ENCODE results near the gene DAZAP1. TPM values are rescaled to one million over a fixed set of nuclear protein-coding genes. Genes with fewer than 3 reads are reported as not detected.
"Not testable (repeated sequence)": the region's sequence is repeated elsewhere in the genome, so short reads cannot be mapped to it uniquely, and the experiment has no call there.

The DAZAP1 gene
- total and polyA plus RNA-seq, 2 of the 4 experiments (the other 2 are of a cell fraction): 22.0 to 62.8 TPM

DNA sequence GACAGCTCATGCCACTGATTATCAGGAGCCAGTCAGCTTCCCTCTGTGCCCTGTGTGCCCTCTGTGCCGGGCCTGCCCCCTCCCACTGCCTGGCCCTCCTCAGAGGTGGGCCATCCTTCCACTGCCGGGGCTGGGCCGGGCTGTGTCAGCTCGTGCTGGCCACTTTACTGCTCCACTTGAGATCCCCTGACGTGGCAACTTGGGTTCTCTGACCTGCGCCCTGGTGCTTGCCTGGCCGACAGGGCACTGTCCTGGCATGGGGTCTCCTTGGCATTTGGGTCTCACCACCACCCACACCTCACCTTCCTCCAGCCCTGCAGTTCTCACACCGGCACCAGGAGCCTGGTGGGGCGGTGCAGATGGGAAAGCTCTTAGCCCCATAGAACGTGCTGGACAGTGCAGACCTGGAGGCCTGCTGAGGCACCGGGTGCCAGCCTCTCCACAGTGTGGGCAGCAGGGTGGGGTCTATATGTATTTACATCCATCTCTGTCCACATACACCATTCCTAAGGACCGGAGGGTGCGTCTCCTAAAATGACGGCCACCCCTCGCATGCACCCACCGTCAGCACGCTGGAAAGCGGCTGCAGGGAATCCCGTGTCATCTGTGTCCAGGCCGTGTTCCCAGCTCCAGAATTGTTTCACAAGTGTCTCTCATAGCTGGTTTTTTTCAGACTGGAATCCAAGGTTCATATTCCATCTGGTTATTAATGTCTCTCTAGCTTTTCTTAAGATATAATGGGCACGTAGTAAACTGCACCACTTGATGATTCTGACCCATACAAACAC, 11.8 kb downstream of the DAZAP1 start (continued):
- no peak for TF ChIP-seq NFE2L2 (IDR thresholded peaks at IDR 0.05; ENCODE audit: low read depth, low read length)

DNA sequence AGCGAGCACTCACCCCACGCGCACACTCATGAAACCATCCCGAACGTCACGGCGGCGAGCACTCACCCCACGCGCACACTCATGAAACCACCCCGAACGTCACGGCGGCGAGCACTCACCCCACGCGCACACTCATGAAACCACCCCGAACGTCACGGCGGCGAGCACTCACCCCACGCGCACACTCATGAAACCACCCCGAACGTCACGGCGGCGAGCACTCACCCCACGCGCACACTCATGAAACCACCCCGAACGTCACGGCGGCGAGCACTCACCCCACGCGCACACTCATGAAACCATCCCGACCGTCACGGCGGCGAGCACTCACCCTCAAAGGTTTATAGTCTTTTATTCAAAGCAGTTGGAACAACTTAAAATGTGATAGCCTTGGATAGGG, 12.7 kb downstream of the DAZAP1 start:
- H3K14ac ChIP-seq (replicated peaks; ENCODE audit: low read depth, low read length); H3K56ac ChIP-seq (ENCODE audit: extremely low read depth, insufficient read depth, low read length); in situ Hi-C loops (cut with MboI; ENCODE audit: low sequenced_read_pairs); DNase-seq; POLR2A ChIA-PET (ENCODE audit: unreplicated experiment); dilution Hi-C loops (cut with HindIII; ENCODE audit: low sequenced_read_pairs, unreplicated experiment); H2AK9ac ChIP-seq (replicated peaks; ENCODE audit: low read depth, low read length, poor library complexity); H4K91ac ChIP-seq (ENCODE audit: insufficient read depth, low read depth, low read length); H3K18ac ChIP-seq (ENCODE audit: low read depth, low read length); H2BK20ac ChIP-seq (ENCODE audit: low read depth, low read length); H3K23ac ChIP-seq (ENCODE audit: low read depth, low read length); H3K27me3 ChIP-seq (ENCODE audit: control insufficient read depth, insufficient read depth, low read length); H3K27ac ChIP-seq (ENCODE audit: insufficient read depth, low read length); H4K8ac ChIP-seq (ENCODE audit: low read depth in 2 of 2, low read length in 2 of 2); H3K9ac ChIP-seq (ENCODE audit: low read depth, low read length); H2AK5ac ChIP-seq (ENCODE audit: low read depth, low read length); H3K4me3 ChIP-seq (ENCODE audit: insufficient read depth, low read depth, low read length); H3K4ac ChIP-seq (ENCODE audit: low read depth, low read length); ATAC-seq (ENCODE audit: low read depth); H2AFZ ChIP-seq (replicated peaks; ENCODE audit: low read length, poor library complexity); H2BK15ac ChIP-seq (ENCODE audit: low read depth, low read length); BruUV-seq (replicated peaks); H3K4me2 ChIP-seq (ENCODE audit: low read depth, low read length); H2BK5ac ChIP-seq (ENCODE audit: low read depth, low read length, poor library complexity, severe bottlenecking); intact Hi-C loops (cut with micrococcal nuclease); CTCF ChIA-PET; H4K5ac ChIP-seq (ENCODE audit: low read depth, low read length); H3K9me3 ChIP-seq (ENCODE audit: control insufficient read depth, insufficient read depth, low read length); H2BK120ac ChIP-seq (ENCODE audit: low read depth, low read length): not testable (repeated sequence)
- Histone ChIP-seq H4K20me1 (ENCODE audit: insufficient read depth, low read length) (peaks cover 91% of the 10 kb centered on the region), H3K4me1 (ENCODE audit: control insufficient read depth, insufficient read depth, low read length) (peaks cover 15% of the 10 kb centered on the region), H3K9me1 (ENCODE audit: insufficient read depth, low read length) (peaks cover 19% of the 10 kb centered on the region), H3K36me3 (ENCODE audit: control insufficient read depth, insufficient read depth, low read length) (peaks cover 63% of the 10 kb centered on the region), H3K79me1 (ENCODE audit: low read depth in 1 of 2, low read length in 2 of 2) (peaks cover 20 to 79% of the 10 kb centered on the region in 2 experiments)
- no CpG with 5 or more reads among the region's 43 CpGs for WGBS, 2 experiments (ENCODE audit: extremely low coverage in 2 of 2, insufficient read length in 1 of 2)
